HepG2 (cell line): Measurements from ENCODE around the gene TENT5A. TPM values are rescaled to one million over a fixed set of nuclear protein-coding genes. Genes with fewer than 3 reads are reported as not detected.
A peak's percentile ranks its signal among the peaks of the same experiment; 100 is the strongest.

Source experiments
- ARID3A ChIP-seq: IDR thresholded peaks from 2 replicates; pipeline ENCODE4 v1.6.1; 2012; ENCODE audit warnings: low read depth, low read length, improper control_type of control experiment
- ASH2L ChIP-seq: fragments of 300-600, 200-600 bp; sonication (generic); IDR thresholded peaks from 2 replicates; pipeline ENCODE4 v1.7.0; 2017; ENCODE audit warnings: low read depth, mild to moderate bottlenecking, moderate library complexity, mixed read lengths, low read length; ENCODE audit not compliant: insufficient read length
- CREB1 ChIP-seq, 2 experiments: fragments of 450-650 bp in 1 of 2; IDR thresholded peaks; 2 replicates each; pipeline ENCODE4 v1.6.1; 2016 to 2017; ENCODE audit warnings: control low read depth in 1 of 2, mild to moderate bottlenecking in 1 of 2, missing compliant biosample characterization in 1 of 2, missing genetic modification characterization in 1 of 2
- ELF3 ChIP-seq: IDR thresholded peaks from 2 replicates; pipeline ENCODE4 v1.6.1; 2016; ENCODE audit warnings: missing genetic modification reagents, missing compliant biosample characterization
- GATAD2A ChIP-seq: IDR thresholded peaks from 2 replicates; pipeline ENCODE4 v1.6.1; 2016
- GFI1 ChIP-seq: sonication (generic); formaldehyde crosslinking; IDR thresholded peaks from 2 replicates; pipeline ENCODE4 v1.5.0; 2020; ENCODE audit warnings: missing genetic modification reagents, mild to moderate bottlenecking, borderline replicate concordance
- GLMP ChIP-seq: sonication (generic); formaldehyde crosslinking; IDR thresholded peaks from 2 replicates; pipeline ENCODE4 v1.9.0; 2021; ENCODE audit warnings: missing genetic modification reagents, mild to moderate bottlenecking, borderline replicate concordance
- HDAC6 ChIP-seq: fragments of 200-600 bp; sonication (generic); IDR thresholded peaks from 2 replicates; pipeline ENCODE4 v1.7.0; 2017; ENCODE audit warnings: mild to moderate bottlenecking, antibody characterized with exemption, low read length, low read depth
- HNRNPLL ChIP-seq: fragments of 200-400 bp; formaldehyde crosslinking; IDR thresholded peaks from 2 replicates; pipeline ENCODE4 v1.6.1; 2017; ENCODE audit warnings: mild to moderate bottlenecking, low read depth, low read length; ENCODE audit not compliant: poor library complexity, severe bottlenecking
- JUND ChIP-seq: sonication (generic); formaldehyde crosslinking; IDR thresholded peaks from 2 replicates; pipeline ENCODE4 v1.8.0; 2022; ENCODE audit warnings: mild to moderate bottlenecking, missing genetic modification reagents
- KLF11 ChIP-seq: IDR thresholded peaks from 2 replicates; pipeline ENCODE4 v1.6.1; 2016; ENCODE audit warnings: missing compliant biosample characterization
- MYC ChIP-seq: sonication (generic); formaldehyde crosslinking; IDR thresholded peaks from 2 replicates; pipeline ENCODE4 v1.9.0; 2021; ENCODE audit warnings: missing genetic modification reagents, borderline replicate concordance
- RNF2 ChIP-seq: fragments of 450-650 bp; conservative IDR thresholded peaks from 2 replicates; pipeline ENCODE4 v1.6.1; 2016; ENCODE audit warnings: low read depth
- SALL1 ChIP-seq: sonication (generic); formaldehyde crosslinking; IDR thresholded peaks from 2 replicates; pipeline ENCODE4 v1.8.0; 2022; ENCODE audit warnings: mild to moderate bottlenecking, missing genetic modification reagents
- SMARCC2 ChIP-seq: fragments of 450-650 bp; IDR thresholded peaks from 2 replicates; pipeline ENCODE4 v1.6.1; 2017; ENCODE audit warnings: antibody characterized with exemption, mild to moderate bottlenecking
- ZNF142 ChIP-seq: sonication (generic); formaldehyde crosslinking; IDR thresholded peaks from 2 replicates; pipeline ENCODE4 v1.4.0; 2020; ENCODE audit warnings: missing genetic modification reagents
- ZNF225 ChIP-seq: sonication (generic); formaldehyde crosslinking; IDR thresholded peaks from 2 replicates; pipeline ENCODE4 v1.4.0; 2020; ENCODE audit warnings: mild to moderate bottlenecking, missing genetic modification reagents
- ZNF44 ChIP-seq: sonication (generic); formaldehyde crosslinking; IDR thresholded peaks from 2 replicates; pipeline ENCODE4 v1.5.1; 2020; ENCODE audit warnings: mild to moderate bottlenecking, missing genetic modification reagents
- ZNF691 ChIP-seq: sonication (generic); formaldehyde crosslinking; IDR thresholded peaks from 2 replicates; pipeline ENCODE4 v1.4.0; 2020; ENCODE audit warnings: missing genetic modification reagents, low read depth, mild to moderate bottlenecking, borderline replicate concordance
- polyA plus RNA-seq, 8 experiments: library from polyadenylated mRNA; depleted of rRNA in 3 of 8; stranded (reverse) in 7 of 8; unstranded in 1 of 8; fragments of >200 nt; fragmentation: Illumina TruSeq in 4 of 8; extraction: Trizol in 4 of 8; gene quantifications; 2 replicates each; pipeline versions ENCODE4 v1.2.1 to v1.2.3, GENCODE V29; 2011 to 2016; ENCODE audit warnings: low read depth in 4 of 8, missing spikeins in 1 of 8, mixed read lengths in 1 of 8; ENCODE audit not compliant: insufficient read depth in 1 of 8
- total RNA-seq, 5 experiments: library from RNA; depleted of rRNA; stranded (reverse); fragments of >200 nt; fragmentation: Illumina TruSeq; extraction: Trizol; gene quantifications; 2 replicates each; pipeline ENCODE4 v1.2.3, GENCODE V29; 2016; ENCODE audit warnings: low read depth in 1 of 5

TENT5A gene
- total and polyA plus RNA-seq, 2 of the 13 experiments (the other 11 are each of a cell fraction or from before 2014, with no cell fraction given): 8.0 to 13.8 TPM

- TF ChIP-seq CREB1 (IDR thresholded peaks at IDR 0.05): no peak
- peak; percentile 52; the same call in 1 of the 2 replicates for TF ChIP-seq CREB1 (CRISPR knock-in tag; IDR thresholded peaks at IDR 0.05)
- no peak for TF ChIP-seq ZNF44 (CRISPR knock-in tag)
- TF ChIP-seq ARID3A: 0 out of 2 replicates have a peak, but pooled peaks have one; percentile 1
- TF ChIP-seq HNRNPLL: no peak
- TF ChIP-seq SMARCC2: no peak
- no peak for TF ChIP-seq SALL1
- TF ChIP-seq HDAC6: no peak
- peak; percentile 34; the same call in 1 of the 2 replicates for TF ChIP-seq GATAD2A (CRISPR knock-in tag)
- TF ChIP-seq KLF11 (CRISPR knock-in tag): no peak
- no peak for TF ChIP-seq RNF2
- no peak for TF ChIP-seq MYC (CRISPR knock-in tag)
- no peak for TF ChIP-seq ZNF691 (CRISPR knock-in tag)
- no peak for TF ChIP-seq ZNF225 (CRISPR knock-in tag)
- no peak for TF ChIP-seq GLMP (CRISPR knock-in tag)
- peak; percentile 26; the same call in 1 of the 2 replicates for TF ChIP-seq GFI1 (CRISPR knock-in tag)
- peak; percentile 56 for TF ChIP-seq ASH2L
- TF ChIP-seq JUND (CRISPR knock-in tag): peak; percentile 33; the same call in 1 of the 2 replicates
- TF ChIP-seq ZNF142 (CRISPR knock-in tag): no peak
- no peak for TF ChIP-seq ELF3 (CRISPR knock-in tag)
These were observed 35.0 kb upstream of the TENT5A start (continued) for GRCh38 chr6:81787313-81788068.
